A673 (cell line): ENCODE measurements around the gene P2RY6. TPM values are rescaled to one million over a fixed set of nuclear protein-coding genes. Genes with fewer than 3 reads are reported as not detected.
"Not testable (repeated sequence)": the region's sequence is repeated elsewhere in the genome, so short reads cannot be mapped to it uniquely, and the experiment has no call there.

Experiments
- BruUV-seq: library from RNA; stranded (reverse); fragments of 400-500 nt; replicated peaks from 2 replicates; lab custom pipeline; 2021; lab: Mats Ljungman, UMichigan
- CTCF ChIA-PET: fragments of 300-600 bp; sonication (Branson Sonifier 250); formaldehyde crosslinking; loops from one replicate; lab custom pipeline; 2022; ENCODE audit warnings: antibody characterized with exemption; lab: Charles Lee
- POLR2A ChIA-PET: fragments of 300-600 bp; sonication (Branson Sonifier 250); formaldehyde crosslinking; loops from one replicate; lab custom pipeline; 2022; ENCODE audit warnings: antibody characterized with exemption; ENCODE audit not compliant: low non-redundant PET; lab: Charles Lee
- DNase-seq: peaks from one replicate; pipeline ENCODE4 v3.0.0-alpha.2; 2015; ENCODE audit warnings: low spot score
- H3K27ac ChIP-seq: fragments of 200-600 bp; sonication (generic); 2 replicates; pipeline ENCODE4 v1.5.1; 2016; ENCODE audit warnings: mixed run types, low read depth, mild to moderate bottlenecking, mixed read lengths, antibody characterized with exemption, low read length; ENCODE audit not compliant: poor library complexity, severe bottlenecking
- H3K27me3 ChIP-seq: fragments of 200-600 bp; sonication (generic); replicated peaks from 2 replicates; pipeline ENCODE4 v1.6.1; 2017; ENCODE audit warnings: mixed run types, low read depth, mild to moderate bottlenecking, mixed read lengths, antibody characterized with exemption, low read length; ENCODE audit not compliant: insufficient read depth, poor library complexity
- H3K36me3 ChIP-seq: fragments of 200-600 bp; sonication (generic); 2 replicates; pipeline ENCODE4 v1.6.1; 2016; ENCODE audit warnings: mixed run types, mild to moderate bottlenecking, mixed read lengths, antibody characterized with exemption, low read length; ENCODE audit not compliant: insufficient read depth, poor library complexity, severe bottlenecking
- H3K4me1 ChIP-seq: fragments of 200-600 bp; sonication (generic); 2 replicates; pipeline ENCODE4 v1.6.1; 2017; ENCODE audit warnings: mixed run types, mild to moderate bottlenecking, mixed read lengths, antibody characterized with exemption, low read length; ENCODE audit not compliant: insufficient read depth, poor library complexity, severe bottlenecking
- H3K4me3 ChIP-seq: fragments of 200-600 bp; sonication (generic); 2 replicates; pipeline ENCODE4 v1.5.1; 2016; ENCODE audit warnings: low read depth, mixed run types, mild to moderate bottlenecking, mixed read lengths, low read length; ENCODE audit not compliant: poor library complexity, severe bottlenecking
- H3K9me3 ChIP-seq: fragments of 200-600 bp; sonication (generic); 2 replicates; pipeline ENCODE4 v1.6.1; 2016; ENCODE audit warnings: mixed run types, low read depth, mild to moderate bottlenecking, mixed read lengths, antibody characterized with exemption, low read length; ENCODE audit not compliant: poor library complexity, severe bottlenecking
- CTCF ChIP-seq: fragments of 300-800, 200-600 bp; sonication (generic); conservative IDR thresholded peaks from 2 replicates; pipeline ENCODE4 v1.5.1; 2017; ENCODE audit warnings: low read depth, mild to moderate bottlenecking, antibody characterized with exemption, low read length, moderate library complexity, mixed read lengths
- EZH2 ChIP-seq: fragments of 200-600 bp; sonication (generic); IDR thresholded peaks from 2 replicates; pipeline ENCODE4 v1.6.1; 2017; ENCODE audit warnings: borderline replicate concordance, low read depth, mild to moderate bottlenecking, mixed read lengths, antibody characterized with exemption, low read length; ENCODE audit not compliant: poor library complexity, severe bottlenecking
- intact Hi-C: fragments of 100-400 bp; cut with micrococcal nuclease; formaldehyde crosslinking; loops from one replicate; pipeline ENCODE4 v1.10.0; 2022; ENCODE audit not compliant: unreplicated experiment
- total RNA-seq: library from RNA; stranded (reverse); gene quantifications from 2 replicates; pipeline ENCODE4 v1.2.3, GENCODE V29; 2021

The P2RY6 gene
- total RNA-seq, 1 experiment from 2014 or later, result 0.43 TPM

GRCh38 chr11:73230931-73231330, 41.2 kb upstream of the P2RY6 start:
- ChIA-PET POLR2A (no interaction called here), CTCF (interaction anchor here (0.6 kb wide), 1 partner anchor 12 kb away, joined by 4 read pairs; no protein-coding TSS in a partner anchor)
- Histone ChIP-seq H3K27me3 (no peaks in the 10 kb centered on the region), H3K36me3 (no peaks in the 10 kb centered on the region), H3K9me3 (no peaks in the 10 kb centered on the region), H3K27ac (no peak overlapping the region), H3K4me3 (no peak overlapping the region), H3K4me1 (no peaks in the 10 kb centered on the region)
- intact Hi-C loops, result no loop called here
- no TSS peak for BruUV-seq
- DNase-seq, result no peak
- TF ChIP-seq CTCF (no peak), EZH2 (no peak)

- H3K4me3 ChIP-seq, H3K4me1 ChIP-seq, intact Hi-C loops, CTCF ChIA-PET, H3K27ac ChIP-seq, BruUV-seq, POLR2A ChIA-PET, H3K36me3 ChIP-seq, H3K27me3 ChIP-seq, DNase-seq, H3K9me3 ChIP-seq: not testable (repeated sequence)
Observed at GRCh38 chr11:73232487-73232886, 39.7 kb upstream of the P2RY6 start.

- no peaks in the 10 kb centered on the region for H3K27me3 ChIP-seq
- intact Hi-C loops, result no loop called here
- H3K4me3 ChIP-seq, result no peak overlapping the region
- DNase-seq, result no peak
- ChIA-PET POLR2A (no interaction called here), CTCF (no interaction called here)
- no peaks in the 10 kb centered on the region for H3K9me3 ChIP-seq
- no peaks in the 10 kb centered on the region for H3K4me1 ChIP-seq
- no peaks in the 10 kb centered on the region for H3K36me3 ChIP-seq
- BruUV-seq, result no TSS peak
- TF ChIP-seq EZH2, result no peak
- H3K27ac ChIP-seq, result no peak overlapping the region
Observed at GRCh38 chr11:73233211-73233610, 38.9 kb upstream of the P2RY6 start.

GRCh38 chr11:73233692-73234470, 38.3 kb upstream of the P2RY6 start:
- Histone ChIP-seq H3K27me3 (no peaks in the 10 kb centered on the region), H3K27ac (no peak overlapping the region), H3K36me3 (no peaks in the 10 kb centered on the region), H3K4me1 (no peaks in the 10 kb centered on the region), H3K9me3 (no peaks in the 10 kb centered on the region), H3K4me3 (no peak overlapping the region)
- intact Hi-C loops, result no loop called here
- DNase-seq, result no peak
- TF ChIP-seq EZH2 (no peak), CTCF (no peak)
- ChIA-PET CTCF (no interaction called here), POLR2A (no interaction called here)
- BruUV-seq, result no TSS peak
